Measurements from ENCODE around the gene CDH23.

DNA sequence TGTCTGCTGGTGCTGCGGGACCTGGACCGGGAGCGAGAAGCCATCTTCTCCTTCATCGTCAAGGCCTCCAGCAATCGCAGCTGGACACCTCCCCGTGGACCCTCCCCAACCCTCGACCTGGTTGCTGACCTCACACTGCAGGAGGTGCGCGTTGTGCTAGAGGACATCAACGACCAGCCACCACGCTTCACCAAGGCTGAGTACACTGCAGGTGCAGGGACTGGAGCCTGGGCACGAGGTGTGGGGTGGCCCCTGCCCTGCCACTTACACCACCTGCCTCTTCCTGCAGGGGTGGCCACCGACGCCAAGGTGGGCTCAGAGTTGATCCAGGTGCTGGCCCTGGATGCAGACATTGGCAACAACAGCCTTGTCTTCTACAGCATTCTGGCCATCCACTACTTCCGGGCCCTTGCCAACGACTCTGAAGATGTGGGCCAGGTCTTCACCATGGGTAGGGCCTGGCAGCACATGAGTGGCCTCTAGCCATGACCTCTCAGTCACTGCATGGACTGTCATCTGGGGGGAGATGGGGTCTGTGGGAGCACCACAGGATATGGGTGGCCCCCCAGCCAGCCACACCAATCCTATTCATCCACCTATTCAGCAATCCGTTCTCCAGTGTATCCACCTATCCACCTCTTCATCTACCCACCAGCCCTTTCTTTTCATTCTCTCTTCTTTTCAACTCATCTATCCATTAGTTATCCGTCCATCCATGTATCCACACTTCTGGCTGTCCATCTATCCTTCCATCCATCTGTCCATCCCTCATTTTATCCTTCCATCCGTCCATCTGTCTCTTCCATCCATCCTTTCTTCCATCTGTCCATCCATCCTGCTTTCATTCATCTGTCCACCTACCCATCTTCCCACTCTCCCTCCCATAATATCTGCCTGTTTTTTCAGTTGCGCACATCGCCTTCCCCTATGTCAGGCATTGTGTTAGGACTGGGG lies 411.1 kb downstream of the CDH23 start:
- no peak for TF ChIP-seq POLR2AphosphoS5 (IDR thresholded peaks at IDR 0.05)
- TF ChIP-seq, protein P1, sequence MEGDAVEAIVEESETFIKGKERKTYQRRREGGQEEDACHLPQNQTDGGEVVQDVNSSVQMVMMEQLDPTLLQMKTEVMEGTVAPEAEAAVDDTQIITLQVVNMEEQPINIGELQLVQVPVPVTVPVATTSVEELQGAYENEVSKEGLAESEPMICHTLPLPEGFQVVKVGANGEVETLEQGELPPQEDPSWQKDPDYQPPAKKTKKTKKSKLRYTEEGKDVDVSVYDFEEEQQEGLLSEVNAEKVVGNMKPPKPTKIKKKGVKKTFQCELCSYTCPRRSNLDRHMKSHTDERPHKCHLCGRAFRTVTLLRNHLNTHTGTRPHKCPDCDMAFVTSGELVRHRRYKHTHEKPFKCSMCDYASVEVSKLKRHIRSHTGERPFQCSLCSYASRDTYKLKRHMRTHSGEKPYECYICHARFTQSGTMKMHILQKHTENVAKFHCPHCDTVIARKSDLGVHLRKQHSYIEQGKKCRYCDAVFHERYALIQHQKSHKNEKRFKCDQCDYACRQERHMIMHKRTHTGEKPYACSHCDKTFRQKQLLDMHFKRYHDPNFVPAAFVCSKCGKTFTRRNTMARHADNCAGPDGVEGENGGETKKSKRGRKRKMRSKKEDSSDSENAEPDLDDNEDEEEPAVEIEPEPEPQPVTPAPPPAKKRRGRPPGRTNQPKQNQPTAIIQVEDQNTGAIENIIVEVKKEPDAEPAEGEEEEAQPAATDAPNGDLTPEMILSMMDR (IDR thresholded peaks at IDR 0.05), result no peak
- TF ChIP-seq POLR2A (IDR thresholded peaks at IDR 0.05; ENCODE audit: low read depth), result no peak
